ENCODE results near the gene PNLIP.

- TF ChIP-seq JUND (IDR thresholded peaks at IDR 0.05) (no peak), CHD2 (IDR thresholded peaks at IDR 0.05; ENCODE audit: low read length, partially characterized antibody) (no peak), RAD21 (IDR thresholded peaks at IDR 0.05; ENCODE audit: low read length) (no peak), EP300 (IDR thresholded peaks at IDR 0.05; ENCODE audit: borderline replicate concordance in 1 of 2, low read depth in 1 of 2, low read length in 1 of 2) (no peak), TCF12 (IDR thresholded peaks at IDR 0.05) (no peak), POLR2AphosphoS5 (IDR thresholded peaks at IDR 0.05; ENCODE audit: low read depth, low read length) (no peak), YY1 (IDR thresholded peaks at IDR 0.05; ENCODE audit: low read depth) (no peak), NRF1 (IDR thresholded peaks at IDR 0.05; ENCODE audit: low read depth, low read length) (no peak), EZH2phosphoT487 (IDR thresholded peaks at IDR 0.05; ENCODE audit: borderline replicate concordance, low read depth) (no peak), TEAD4 (IDR thresholded peaks at IDR 0.05; ENCODE audit: borderline replicate concordance, insufficient read depth) (no peak), FOXM1 (IDR thresholded peaks at IDR 0.05; ENCODE audit: low read depth) (no peak)
- TF ChIP-seq, protein P1, sequence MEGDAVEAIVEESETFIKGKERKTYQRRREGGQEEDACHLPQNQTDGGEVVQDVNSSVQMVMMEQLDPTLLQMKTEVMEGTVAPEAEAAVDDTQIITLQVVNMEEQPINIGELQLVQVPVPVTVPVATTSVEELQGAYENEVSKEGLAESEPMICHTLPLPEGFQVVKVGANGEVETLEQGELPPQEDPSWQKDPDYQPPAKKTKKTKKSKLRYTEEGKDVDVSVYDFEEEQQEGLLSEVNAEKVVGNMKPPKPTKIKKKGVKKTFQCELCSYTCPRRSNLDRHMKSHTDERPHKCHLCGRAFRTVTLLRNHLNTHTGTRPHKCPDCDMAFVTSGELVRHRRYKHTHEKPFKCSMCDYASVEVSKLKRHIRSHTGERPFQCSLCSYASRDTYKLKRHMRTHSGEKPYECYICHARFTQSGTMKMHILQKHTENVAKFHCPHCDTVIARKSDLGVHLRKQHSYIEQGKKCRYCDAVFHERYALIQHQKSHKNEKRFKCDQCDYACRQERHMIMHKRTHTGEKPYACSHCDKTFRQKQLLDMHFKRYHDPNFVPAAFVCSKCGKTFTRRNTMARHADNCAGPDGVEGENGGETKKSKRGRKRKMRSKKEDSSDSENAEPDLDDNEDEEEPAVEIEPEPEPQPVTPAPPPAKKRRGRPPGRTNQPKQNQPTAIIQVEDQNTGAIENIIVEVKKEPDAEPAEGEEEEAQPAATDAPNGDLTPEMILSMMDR (IDR thresholded peaks at IDR 0.05): no peak
- TF ChIP-seq, protein P2, sequence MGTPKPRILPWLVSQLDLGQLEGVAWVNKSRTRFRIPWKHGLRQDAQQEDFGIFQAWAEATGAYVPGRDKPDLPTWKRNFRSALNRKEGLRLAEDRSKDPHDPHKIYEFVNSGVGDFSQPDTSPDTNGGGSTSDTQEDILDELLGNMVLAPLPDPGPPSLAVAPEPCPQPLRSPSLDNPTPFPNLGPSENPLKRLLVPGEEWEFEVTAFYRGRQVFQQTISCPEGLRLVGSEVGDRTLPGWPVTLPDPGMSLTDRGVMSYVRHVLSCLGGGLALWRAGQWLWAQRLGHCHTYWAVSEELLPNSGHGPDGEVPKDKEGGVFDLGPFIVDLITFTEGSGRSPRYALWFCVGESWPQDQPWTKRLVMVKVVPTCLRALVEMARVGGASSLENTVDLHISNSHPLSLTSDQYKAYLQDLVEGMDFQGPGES (IDR thresholded peaks at IDR 0.05; ENCODE audit: low read depth, low read length): no peak
- TF ChIP-seq, protein P3, sequence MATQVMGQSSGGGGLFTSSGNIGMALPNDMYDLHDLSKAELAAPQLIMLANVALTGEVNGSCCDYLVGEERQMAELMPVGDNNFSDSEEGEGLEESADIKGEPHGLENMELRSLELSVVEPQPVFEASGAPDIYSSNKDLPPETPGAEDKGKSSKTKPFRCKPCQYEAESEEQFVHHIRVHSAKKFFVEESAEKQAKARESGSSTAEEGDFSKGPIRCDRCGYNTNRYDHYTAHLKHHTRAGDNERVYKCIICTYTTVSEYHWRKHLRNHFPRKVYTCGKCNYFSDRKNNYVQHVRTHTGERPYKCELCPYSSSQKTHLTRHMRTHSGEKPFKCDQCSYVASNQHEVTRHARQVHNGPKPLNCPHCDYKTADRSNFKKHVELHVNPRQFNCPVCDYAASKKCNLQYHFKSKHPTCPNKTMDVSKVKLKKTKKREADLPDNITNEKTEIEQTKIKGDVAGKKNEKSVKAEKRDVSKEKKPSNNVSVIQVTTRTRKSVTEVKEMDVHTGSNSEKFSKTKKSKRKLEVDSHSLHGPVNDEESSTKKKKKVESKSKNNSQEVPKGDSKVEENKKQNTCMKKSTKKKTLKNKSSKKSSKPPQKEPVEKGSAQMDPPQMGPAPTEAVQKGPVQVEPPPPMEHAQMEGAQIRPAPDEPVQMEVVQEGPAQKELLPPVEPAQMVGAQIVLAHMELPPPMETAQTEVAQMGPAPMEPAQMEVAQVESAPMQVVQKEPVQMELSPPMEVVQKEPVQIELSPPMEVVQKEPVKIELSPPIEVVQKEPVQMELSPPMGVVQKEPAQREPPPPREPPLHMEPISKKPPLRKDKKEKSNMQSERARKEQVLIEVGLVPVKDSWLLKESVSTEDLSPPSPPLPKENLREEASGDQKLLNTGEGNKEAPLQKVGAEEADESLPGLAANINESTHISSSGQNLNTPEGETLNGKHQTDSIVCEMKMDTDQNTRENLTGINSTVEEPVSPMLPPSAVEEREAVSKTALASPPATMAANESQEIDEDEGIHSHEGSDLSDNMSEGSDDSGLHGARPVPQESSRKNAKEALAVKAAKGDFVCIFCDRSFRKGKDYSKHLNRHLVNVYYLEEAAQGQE (IDR thresholded peaks at IDR 0.05; ENCODE audit: low read depth, low read length): no peak
These were observed 50.3 kb downstream of the PNLIP start for GRCh38 chr10:116596062-116596461.
